NB4 (cell line): Measurements from ENCODE around the gene ELP6.

Source experiments
- CTCF ChIP-seq: IDR thresholded peaks from one replicate; pipeline ENCODE4 v1.5.1; 2012; ENCODE audit warnings: low read depth, low read length
- POLR2A ChIP-seq: IDR thresholded peaks from 2 replicates; pipeline ENCODE4 v1.6.1; 2011; ENCODE audit warnings: mild to moderate bottlenecking; ENCODE audit not compliant: insufficient read length; ENCODE audit errors: extremely low read depth

GRCh38 chr3:47491777-47492176, 21.7 kb downstream of the ELP6 start:
- TF ChIP-seq CTCF (no peak), POLR2A (no peak)
